Epithelial cell of proximal tubule (primary cell): ENCODE data around the gene CACNB1. TPM values are rescaled to one million over a fixed set of nuclear protein-coding genes. Genes with fewer than 3 reads are reported as not detected.

Source experiments
- DNase-seq: peaks from one replicate; pipeline ENCODE4 v3.0.0-alpha.2; 2011; ENCODE audit warnings: low read depth
- H3K4me3 ChIP-seq: 2 replicates; pipeline ENCODE4 v1.5.1; 2011; ENCODE audit warnings: low read depth, mild to moderate bottlenecking, low read length
- total RNA-seq: library from RNA; depleted of rRNA; stranded (reverse); fragments of >200 nt; gene quantifications from 2 replicates; pipeline ENCODE4 v1.2.3, GENCODE V29; 2015
- TF ChIP-seq, protein P1 (sequence below): conservative IDR thresholded peaks from 2 replicates; pipeline ENCODE4 v1.5.1; 2012; ENCODE audit warnings: low read depth, mild to moderate bottlenecking, low read length

Gene CACNB1
- total RNA-seq, 1 donor from 2014 or later, result 2.4 TPM

DNA sequence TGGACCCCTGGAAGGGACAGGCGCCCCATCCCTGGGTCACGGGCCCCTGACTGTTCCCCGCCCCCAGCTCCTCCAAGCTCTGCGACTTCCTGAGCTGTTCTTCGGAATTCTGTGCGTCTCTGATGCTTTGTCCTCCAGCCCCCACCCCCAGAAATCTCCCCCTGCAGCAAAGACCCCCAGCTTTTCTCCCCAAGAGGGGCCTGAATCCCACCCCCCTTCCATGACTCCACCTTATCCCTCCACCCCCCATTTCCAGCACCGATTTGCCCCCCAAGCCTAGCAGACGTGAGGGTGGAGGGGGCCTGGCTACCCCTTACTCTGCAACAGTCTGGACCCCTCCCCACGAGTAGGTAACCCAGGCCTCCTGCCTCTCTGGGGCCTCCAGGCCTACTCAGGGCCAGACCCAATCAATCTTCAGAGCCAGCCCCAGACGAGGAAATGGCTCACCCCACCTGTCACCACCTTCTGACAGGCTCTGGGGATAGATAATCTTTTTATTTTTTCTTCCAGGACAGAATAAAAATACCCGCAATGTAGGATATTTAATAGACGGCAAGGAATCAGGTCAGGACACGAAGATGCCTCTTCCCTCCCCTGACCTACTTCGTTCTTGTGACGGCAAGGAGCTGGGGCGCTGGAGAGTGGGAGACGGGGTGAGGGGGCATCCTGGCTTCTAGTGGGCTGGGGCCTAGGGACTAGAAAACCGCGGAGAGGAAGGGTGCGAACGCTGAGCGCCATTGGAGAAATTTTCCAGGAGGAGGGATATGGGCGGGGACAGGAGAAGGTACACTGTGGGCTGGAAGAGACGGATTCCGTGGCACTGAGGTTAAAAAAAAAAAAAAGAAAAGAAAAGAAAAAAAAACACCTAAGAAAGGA is 45.3 kb downstream of the CACNB1 start:
- peak overlapping the region; percentile 75 for H3K4me3 ChIP-seq
- DNase-seq, result no peak
- TF ChIP-seq, protein P1, sequence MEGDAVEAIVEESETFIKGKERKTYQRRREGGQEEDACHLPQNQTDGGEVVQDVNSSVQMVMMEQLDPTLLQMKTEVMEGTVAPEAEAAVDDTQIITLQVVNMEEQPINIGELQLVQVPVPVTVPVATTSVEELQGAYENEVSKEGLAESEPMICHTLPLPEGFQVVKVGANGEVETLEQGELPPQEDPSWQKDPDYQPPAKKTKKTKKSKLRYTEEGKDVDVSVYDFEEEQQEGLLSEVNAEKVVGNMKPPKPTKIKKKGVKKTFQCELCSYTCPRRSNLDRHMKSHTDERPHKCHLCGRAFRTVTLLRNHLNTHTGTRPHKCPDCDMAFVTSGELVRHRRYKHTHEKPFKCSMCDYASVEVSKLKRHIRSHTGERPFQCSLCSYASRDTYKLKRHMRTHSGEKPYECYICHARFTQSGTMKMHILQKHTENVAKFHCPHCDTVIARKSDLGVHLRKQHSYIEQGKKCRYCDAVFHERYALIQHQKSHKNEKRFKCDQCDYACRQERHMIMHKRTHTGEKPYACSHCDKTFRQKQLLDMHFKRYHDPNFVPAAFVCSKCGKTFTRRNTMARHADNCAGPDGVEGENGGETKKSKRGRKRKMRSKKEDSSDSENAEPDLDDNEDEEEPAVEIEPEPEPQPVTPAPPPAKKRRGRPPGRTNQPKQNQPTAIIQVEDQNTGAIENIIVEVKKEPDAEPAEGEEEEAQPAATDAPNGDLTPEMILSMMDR, result no peak

DNA sequence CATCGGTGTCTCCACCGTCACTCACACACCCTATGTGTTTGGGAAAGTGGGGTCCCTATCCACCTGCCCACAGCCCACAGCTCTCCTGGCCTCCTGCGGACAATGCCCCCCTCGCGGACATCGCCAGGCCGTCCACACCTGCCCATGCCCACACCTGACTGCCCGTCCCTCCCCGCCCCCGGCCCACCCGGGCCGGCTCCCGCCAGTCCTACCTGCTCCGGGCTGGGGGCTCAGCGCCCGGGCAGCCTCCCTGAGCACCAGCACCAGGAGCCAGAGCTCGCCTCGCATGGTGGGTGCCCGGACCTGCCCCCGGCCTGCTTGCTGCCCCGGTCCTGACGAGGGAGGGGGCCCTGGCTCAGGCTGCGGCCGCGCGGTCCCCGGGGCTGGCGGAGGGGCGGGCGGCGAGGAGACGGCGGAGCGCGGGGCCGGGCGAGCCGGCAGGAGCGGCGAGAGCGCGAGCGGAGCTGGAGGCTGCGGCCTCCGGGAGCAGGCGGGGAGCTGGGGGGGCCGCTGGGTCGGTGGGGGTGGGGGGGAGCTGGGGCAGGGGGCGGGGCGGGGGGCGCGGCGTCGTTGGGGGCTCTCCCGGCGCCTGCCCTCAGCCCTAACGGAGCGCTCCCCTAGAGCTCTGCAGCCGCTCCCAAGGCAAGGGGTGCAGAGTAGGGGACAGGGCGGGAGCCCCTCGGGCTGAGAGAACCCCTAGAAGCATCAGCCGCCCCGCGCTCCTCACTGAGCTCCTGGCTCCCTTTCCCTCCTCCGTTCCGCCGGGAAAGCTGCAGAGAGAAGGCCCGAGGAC is 46.1 kb downstream of the CACNB1 start, which contains the start of gene PLXDC1:
Gene PLXDC1 (minus strand): TSS at position 488 of the 793 bp plus-strand sequence. CDS start 200 bp downstream, at position 288.
- H3K4me3 ChIP-seq, result peak within 1 kb of the TSS; percentile 75
- TF ChIP-seq, protein P1, result no peak
- no peak for DNase-seq

DNA sequence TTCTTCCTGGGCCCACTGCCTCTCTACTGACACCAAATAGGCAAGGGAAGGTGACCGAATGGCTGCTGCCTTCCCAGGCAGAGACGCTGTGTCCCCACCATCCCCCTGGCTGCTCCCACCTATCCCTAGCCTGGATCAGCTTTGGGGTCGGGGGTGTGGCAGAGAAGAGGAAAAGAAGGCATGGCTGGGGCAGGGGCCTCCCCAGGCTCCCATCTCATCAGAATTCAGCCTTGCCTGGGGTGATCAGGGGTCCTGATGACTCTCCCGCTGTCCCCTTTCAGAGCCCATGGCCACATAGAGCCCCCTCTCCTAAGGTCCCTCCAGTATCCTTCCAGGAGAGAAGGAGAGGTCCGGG is 46.7 kb downstream of the CACNB1 start:
- H3K4me3 ChIP-seq, result no peak overlapping the region
- no peak for DNase-seq

DNA sequence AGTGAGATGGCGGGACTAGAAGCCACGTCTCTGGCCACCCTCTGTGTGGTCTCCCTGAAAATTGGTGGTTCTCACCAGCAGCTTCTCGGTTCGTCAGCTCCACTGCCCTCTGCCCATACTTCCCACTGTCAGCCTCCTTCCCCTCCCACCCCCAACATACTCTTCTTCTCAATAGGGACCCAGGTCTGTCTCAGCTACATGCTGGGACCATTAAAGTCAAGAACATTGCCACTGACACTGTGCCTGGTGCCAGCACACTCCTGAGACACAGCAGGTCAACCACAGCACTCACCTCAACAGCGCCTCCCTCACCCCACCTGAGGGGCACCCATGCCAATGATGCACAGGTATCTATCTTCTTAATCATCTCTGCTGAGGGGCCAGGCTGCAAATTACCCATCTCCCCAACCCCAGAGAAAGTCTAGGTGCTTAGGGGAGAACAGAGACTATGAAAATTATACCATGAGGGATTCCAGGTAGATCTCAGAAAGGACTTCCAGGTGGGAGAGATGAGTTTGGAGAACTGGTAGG is 47.3 kb downstream of the CACNB1 start:
- no peak overlapping the region for H3K4me3 ChIP-seq
- no peak for DNase-seq
- TF ChIP-seq, protein P1, result no peak

More for the DNA sequence above, 46.7 kb downstream of the CACNB1 start:
- TF ChIP-seq, protein P1, result no peak

DNA sequence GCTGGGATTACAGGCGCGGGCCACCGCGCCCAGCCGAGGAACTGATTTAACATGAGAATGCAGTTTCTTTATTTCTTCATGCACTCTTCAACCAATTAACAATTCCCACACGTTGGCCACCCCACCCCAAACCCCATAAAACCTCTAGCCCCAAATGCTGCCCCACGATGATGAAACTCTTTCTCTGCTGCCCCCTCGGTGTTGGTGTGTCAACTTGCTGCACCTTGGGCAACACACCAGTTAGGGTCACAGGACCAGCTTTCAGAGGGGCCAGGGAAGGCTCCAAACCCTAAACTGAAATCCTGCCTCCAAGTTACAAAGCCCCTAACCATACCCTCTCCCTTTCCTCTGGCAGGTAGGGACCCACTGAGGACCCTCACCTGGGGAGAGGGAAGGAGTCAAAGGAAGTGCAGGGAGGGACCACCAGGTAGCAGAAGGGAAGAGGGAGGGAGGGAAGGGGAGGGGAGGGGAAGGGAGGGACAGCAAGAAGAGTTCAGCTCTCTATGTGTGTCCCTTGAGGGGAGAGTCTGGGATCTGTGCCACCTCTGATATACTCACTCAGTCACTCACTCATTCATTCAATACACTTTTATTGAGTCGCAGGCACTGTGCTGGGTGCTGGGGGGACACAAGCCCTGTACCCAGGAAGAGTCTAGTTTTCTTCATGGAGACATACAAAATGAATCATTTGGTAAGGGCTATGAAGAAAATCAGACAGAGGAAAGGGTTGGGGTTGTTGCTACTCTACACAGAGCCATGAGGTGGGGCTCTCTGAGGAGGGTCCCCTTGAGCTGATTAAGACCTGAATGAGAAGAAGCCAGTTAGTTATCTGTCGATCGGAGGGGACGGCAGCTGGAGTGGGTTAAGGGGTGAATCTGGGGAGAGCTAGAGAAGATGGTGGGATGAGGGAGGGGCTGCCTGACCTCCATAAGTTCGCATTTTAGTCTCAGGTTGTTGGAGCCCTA is 50.0 kb downstream of the CACNB1 start:
- H3K4me3 ChIP-seq, result no peak overlapping the region
- TF ChIP-seq, protein P1, result no peak
- DNase-seq, result no peak

DNA sequence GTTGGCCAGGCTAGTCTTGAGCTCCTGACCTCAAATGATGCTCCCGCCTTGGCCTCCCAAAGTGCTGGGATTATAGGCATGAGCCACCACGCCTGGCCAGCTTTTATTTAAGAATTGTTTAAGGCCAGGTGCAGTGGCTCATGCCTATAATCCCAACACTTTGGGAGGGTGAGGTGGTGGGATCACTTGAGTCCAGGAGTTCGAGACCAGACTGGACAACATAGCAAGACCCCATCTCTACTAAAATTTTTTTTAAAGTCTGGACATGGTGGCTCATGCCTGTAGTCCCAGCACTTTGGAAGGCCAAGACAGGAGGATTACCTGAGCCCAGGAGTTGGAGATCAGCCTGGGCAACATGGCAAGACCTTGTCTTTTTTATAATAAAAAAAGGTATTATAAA is 51.2 kb downstream of the CACNB1 start:
- no peak overlapping the region for H3K4me3 ChIP-seq
- TF ChIP-seq, protein P1, result no peak
- DNase-seq, result no peak
